Kidney capillary endothelial cell (primary cell): Measurements from ENCODE around the gene SLC24A5.
A peak's percentile ranks its signal among the peaks of the same experiment; 100 is the strongest.

Experiments
- DNase-seq: peaks from one replicate; pipeline ENCODE4 v3.0.0-alpha.2; 2018; ENCODE audit warnings: low spot score

SLC24A5 gene

DNA sequence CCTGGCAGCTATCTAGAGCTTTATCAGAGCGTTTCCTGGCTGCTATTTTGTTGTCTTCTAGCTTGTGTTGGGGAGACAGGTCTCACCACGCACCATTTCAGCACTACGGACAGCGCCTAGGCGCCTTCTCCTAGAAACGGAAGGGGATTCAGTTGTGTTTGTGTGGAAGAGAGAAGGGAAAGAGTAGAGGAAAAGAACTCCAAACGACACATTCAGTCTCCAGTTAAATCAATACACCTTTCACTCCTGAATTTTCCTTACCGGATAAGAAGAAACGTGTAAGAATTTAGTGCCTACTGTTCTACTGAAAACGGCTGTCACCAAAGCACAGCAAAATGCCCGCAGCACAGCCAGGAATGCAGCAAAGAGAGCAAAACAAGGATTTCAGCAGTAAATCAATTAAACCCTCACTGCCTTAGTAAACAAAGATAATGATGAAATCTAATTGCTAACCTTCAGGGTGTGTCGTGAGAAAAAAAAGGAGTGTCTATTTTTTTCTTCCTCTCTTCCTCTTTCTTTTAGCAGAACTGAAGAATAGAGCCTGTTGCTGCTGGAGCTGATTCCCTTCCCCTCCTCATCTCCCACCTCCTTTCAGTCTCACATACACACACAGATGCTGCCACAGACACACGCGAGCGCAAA lies 70.3 kb downstream of the SLC24A5 start:
- DNase-seq: peak; percentile 42

GRCh38 chr15:48191574-48192225 lies 70.9 kb downstream of the SLC24A5 start, which contains the start of gene CTXN2:
Gene CTXN2 (plus strand): TSS chr15:48191665. CDS start chr15:48201301, 9,636 bp downstream.
- DNase-seq: no peak
